Measurements from ENCODE around the gene TCF4. TPM values are rescaled to one million over a fixed set of nuclear protein-coding genes. Genes with fewer than 3 reads are reported as not detected.

Gene TCF4
- total and polyA plus RNA-seq, 2 donors (not counting 3 experiments of a cell fraction or from before 2014, with no cell fraction given): 183 to 390 TPM

GRCh38 chr18:55425698-55426097 is 162.3 kb downstream of the TCF4 start:
- intact Hi-C loops (cut with micrococcal nuclease): no loop called here
- Histone ChIP-seq H3K36me3 (ENCODE audit: control insufficient read depth in 2 of 2, extremely low read depth in 1 of 2, insufficient read depth in 2 of 2, low read length in 2 of 2) (no peaks in the 10 kb centered on the region), H3K9me1 (replicated peaks; ENCODE audit: control insufficient read depth, extremely low read depth, insufficient read depth, low read length) (no peaks in the 10 kb centered on the region), H3K27ac (ENCODE audit: insufficient read depth, low read depth, low read length) (no peak overlapping the region), H3K9ac (replicated peaks; ENCODE audit: extremely low read depth, insufficient read depth, low read length) (no peak overlapping the region), H3K27me3 (ENCODE audit: control insufficient read depth in 2 of 2, insufficient read depth in 2 of 2, low read length in 2 of 2) (no peaks in the 10 kb centered on the region), H3K79me2 (ENCODE audit: control insufficient read depth, insufficient read depth, low read length) (peaks cover 37% of the 10 kb centered on the region), H2AFZ (ENCODE audit: low read depth, low read length) (no peak overlapping the region), H3K4me2 (ENCODE audit: insufficient read depth, low read length) (no peak overlapping the region), H3K4me3 (replicated peaks in 1 of 3; ENCODE audit: insufficient read depth in 1 of 3, low read depth in 1 of 3, low read length in 3 of 3) (no peak overlapping the region), H3K4me1 (ENCODE audit: control insufficient read depth, extremely low read depth, insufficient read depth, low read length) (peaks cover 23% of the 10 kb centered on the region), H3K9me3 (replicated peaks; ENCODE audit: control insufficient read depth, insufficient read depth, low read length) (no peaks in the 10 kb centered on the region), H4K20me1 (replicated peaks; ENCODE audit: control insufficient read depth, extremely low read depth, insufficient read depth, low read length) (no peaks in the 10 kb centered on the region)
- TF ChIP-seq GATA2 (IDR thresholded peaks at IDR 0.05; ENCODE audit: insufficient read depth, insufficient read length, low read depth, low read length) (no peak), CTCF (IDR thresholded peaks at IDR 0.05; ENCODE audit: extremely low read depth in 1 of 2, insufficient read depth in 1 of 2, low read depth in 1 of 2, low read length in 2 of 2) (no peak), JUN (IDR thresholded peaks at IDR 0.05; ENCODE audit: borderline replicate concordance, insufficient read depth, insufficient read length, low read depth) (no peak), MYC (IDR thresholded peaks at IDR 0.05; ENCODE audit: low read depth, low read length) (no peak), POLR2A (IDR thresholded peaks at IDR 0.05; ENCODE audit: low read depth, low read length) (no peak), EZH2 (IDR thresholded peaks at IDR 0.05; ENCODE audit: borderline replicate concordance, low read depth, low read length, severe bottlenecking) (no peak), POLR2AphosphoS5 (IDR thresholded peaks at IDR 0.05; ENCODE audit: insufficient read depth, low read depth, low read length) (no peak), FOS (IDR thresholded peaks at IDR 0.05; ENCODE audit: borderline replicate concordance, insufficient read depth, low read length) (no peak)
- TF ChIP-seq, protein P1, sequence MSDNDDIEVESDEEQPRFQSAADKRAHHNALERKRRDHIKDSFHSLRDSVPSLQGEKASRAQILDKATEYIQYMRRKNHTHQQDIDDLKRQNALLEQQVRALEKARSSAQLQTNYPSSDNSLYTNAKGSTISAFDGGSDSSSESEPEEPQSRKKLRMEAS (IDR thresholded peaks at IDR 0.05; ENCODE audit: insufficient read depth, insufficient read length): no peak
- POLR2A ChIA-PET: no interaction called here
- FAIRE-seq (no peak), DNase-seq (ENCODE audit: low read depth, low spot score) (no peak)
- CTCF ChIA-PET: interaction anchor here (1.2 to 1.6 kb wide), 3 partner anchors 10 to 16 kb away, joined by 3 to 11 read pairs (median 3); no protein-coding TSS in a partner anchor
- dilution Hi-C loops (cut with MboI; ENCODE audit: extremely low pct_ligation_motif_present, low sequenced_read_pairs): no loop called here
- BruUV-seq (replicated peaks): no TSS peak
